GM19467 (cell line): ENCODE measurements around the gene EFL1.

ENCODE experiments used
- ATAC-seq: cut with Tn5 transposase; IDR thresholded peaks from one replicate; pipeline ENCODE4 v1.9.1; 2021; ENCODE audit warnings: mild to moderate bottlenecking, moderate library complexity; ENCODE audit not compliant: unreplicated experiment

EFL1 gene

GRCh38 chr15:82127581-82127980 lies 135.0 kb downstream of the EFL1 start:
- no peak for ATAC-seq

GRCh38 chr15:82126346-82126745 lies 136.2 kb downstream of the EFL1 start:
- no peak for ATAC-seq

GRCh38 chr15:82124331-82125263 lies 137.9 kb downstream of the EFL1 start:
- ATAC-seq: no peak

- ATAC-seq: no peak
Measured at GRCh38 chr15:82122746-82123400, 139.7 kb downstream of the EFL1 start.

- no peak for ATAC-seq
Measured at GRCh38 chr15:82118040-82118439, 144.5 kb downstream of the EFL1 start.

- ATAC-seq: no peak
Measured at GRCh38 chr15:82117296-82117695, 145.2 kb downstream of the EFL1 start.

- ATAC-seq: no peak
Measured at GRCh38 chr15:82114660-82115059, 147.9 kb downstream of the EFL1 start.

- no peak for ATAC-seq
Measured at GRCh38 chr15:82113106-82113715, 149.3 kb downstream of the EFL1 start.

- no peak for ATAC-seq
Measured at GRCh38 chr15:82111918-82112317, 150.6 kb downstream of the EFL1 start.

GRCh38 chr15:82110144-82110543 lies 152.4 kb downstream of the EFL1 start:
- no peak for ATAC-seq

GRCh38 chr15:82108489-82109078 lies 153.9 kb downstream of the EFL1 start:
- ATAC-seq: no peak

GRCh38 chr15:82106679-82107078 lies 155.9 kb downstream of the EFL1 start:
- ATAC-seq: no peak

- no peak for ATAC-seq
Measured at GRCh38 chr15:82105451-82106215, 156.9 kb downstream of the EFL1 start.

- ATAC-seq: no peak
Measured at GRCh38 chr15:82103468-82103867, 159.1 kb downstream of the EFL1 start.

GRCh38 chr15:82100111-82100929 lies 162.2 kb downstream of the EFL1 start:
- no peak for ATAC-seq

- ATAC-seq: no peak
Measured at GRCh38 chr15:82098674-82099073, 163.9 kb downstream of the EFL1 start.

GRCh38 chr15:82095803-82096202 lies 166.7 kb downstream of the EFL1 start:
- ATAC-seq: no peak

GRCh38 chr15:82093774-82094211 lies 168.7 kb downstream of the EFL1 start:
- ATAC-seq: no peak

GRCh38 chr15:82093325-82093724 lies 169.2 kb downstream of the EFL1 start:
- no peak for ATAC-seq
